Measurements from ENCODE around the gene MXRA8. TPM values are rescaled to one million over a fixed set of nuclear protein-coding genes. Genes with fewer than 3 reads are reported as not detected.

The MXRA8 gene
- total RNA-seq, 2 experiments from 2014 or later: 1.6 to 2.9 TPM

DNA sequence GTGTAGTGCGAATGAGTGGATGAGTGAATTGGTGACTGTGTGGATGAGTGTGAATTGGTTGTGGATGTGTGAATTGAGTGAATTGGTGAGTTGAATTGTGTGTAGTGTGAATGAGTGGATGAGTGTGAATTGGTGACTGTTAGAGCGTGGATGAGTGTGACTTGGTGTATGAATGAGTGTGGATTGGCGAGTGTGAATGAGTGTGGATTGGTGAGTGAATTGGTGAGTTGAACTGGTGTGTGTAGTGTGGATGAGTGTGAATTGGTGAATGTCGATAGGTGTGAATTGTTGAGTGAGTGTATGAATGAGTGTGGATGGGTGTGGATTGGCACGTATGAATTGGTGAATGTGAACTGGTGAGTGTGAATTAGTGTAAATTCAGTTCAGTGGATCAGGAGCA, 9.0 kb upstream of the MXRA8 start:
- no peak overlapping the region for H3K4me3 ChIP-seq (ENCODE audit: low read length)
- H3K27ac ChIP-seq (ENCODE audit: low read depth in 1 of 2, low read length in 2 of 2): no peak overlapping the region
- Mint-ChIP-seq H3K36me3 (ENCODE audit: low read depth) (no peaks in the 10 kb centered on the region), H3K27me3 (no peaks in the 10 kb centered on the region), H3K4me3 (no peak overlapping the region), H3K4me1 (ENCODE audit: low read depth) (peaks cover 24% of the 10 kb centered on the region), H3K9me3 (no peaks in the 10 kb centered on the region), H3K27ac (no peak overlapping the region)
- ChIA-PET CTCF (no interaction called here), POLR2A (no interaction called here)
- no peaks in the 10 kb centered on the region for H3K36me3 ChIP-seq (ENCODE audit: insufficient read depth, low read length)
- TF ChIP-seq, protein P1, sequence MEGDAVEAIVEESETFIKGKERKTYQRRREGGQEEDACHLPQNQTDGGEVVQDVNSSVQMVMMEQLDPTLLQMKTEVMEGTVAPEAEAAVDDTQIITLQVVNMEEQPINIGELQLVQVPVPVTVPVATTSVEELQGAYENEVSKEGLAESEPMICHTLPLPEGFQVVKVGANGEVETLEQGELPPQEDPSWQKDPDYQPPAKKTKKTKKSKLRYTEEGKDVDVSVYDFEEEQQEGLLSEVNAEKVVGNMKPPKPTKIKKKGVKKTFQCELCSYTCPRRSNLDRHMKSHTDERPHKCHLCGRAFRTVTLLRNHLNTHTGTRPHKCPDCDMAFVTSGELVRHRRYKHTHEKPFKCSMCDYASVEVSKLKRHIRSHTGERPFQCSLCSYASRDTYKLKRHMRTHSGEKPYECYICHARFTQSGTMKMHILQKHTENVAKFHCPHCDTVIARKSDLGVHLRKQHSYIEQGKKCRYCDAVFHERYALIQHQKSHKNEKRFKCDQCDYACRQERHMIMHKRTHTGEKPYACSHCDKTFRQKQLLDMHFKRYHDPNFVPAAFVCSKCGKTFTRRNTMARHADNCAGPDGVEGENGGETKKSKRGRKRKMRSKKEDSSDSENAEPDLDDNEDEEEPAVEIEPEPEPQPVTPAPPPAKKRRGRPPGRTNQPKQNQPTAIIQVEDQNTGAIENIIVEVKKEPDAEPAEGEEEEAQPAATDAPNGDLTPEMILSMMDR (IDR thresholded peaks at IDR 0.05): no peak
- peaks cover 0 to 6% of the 10 kb centered on the region in 2 experiments for H3K9me3 ChIP-seq (ENCODE audit: control insufficient read depth in 1 of 2, insufficient read depth in 1 of 2, low read length in 2 of 2)
- ATAC-seq (ENCODE audit: poor library complexity): no peak
- DNase-seq: no peak
- peaks cover 20% of the 10 kb centered on the region for H3K4me1 ChIP-seq (ENCODE audit: insufficient read depth, low read length)
- H3K27me3 ChIP-seq (ENCODE audit: control insufficient read depth in 1 of 2, insufficient read depth in 2 of 2, low read length in 2 of 2): no peaks in the 10 kb centered on the region
- intact Hi-C loops (cut with DNase I, micrococcal nuclease): no loop called here

DNA sequence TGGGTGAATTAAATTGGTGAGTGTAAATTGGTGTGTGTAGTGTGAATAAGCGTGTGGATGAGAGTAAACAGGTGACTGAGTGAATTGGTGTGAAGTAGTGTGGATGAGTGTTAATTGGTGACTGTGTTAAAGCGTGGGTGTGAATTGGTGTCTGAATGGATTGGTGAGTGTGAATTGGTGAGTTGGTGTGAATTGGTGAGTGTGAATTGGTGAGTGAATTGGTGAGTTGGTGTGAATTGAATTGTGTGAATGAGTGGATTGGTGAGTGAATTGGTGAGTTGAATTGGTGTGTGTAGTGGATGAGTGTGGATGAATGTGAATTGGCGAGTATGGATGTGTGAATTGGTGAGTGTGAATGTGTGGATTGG, 8.3 kb upstream of the MXRA8 start:
- Histone ChIP-seq H3K4me3 (ENCODE audit: low read length) (no peak overlapping the region), H3K27ac (ENCODE audit: low read depth in 1 of 2, low read length in 2 of 2) (no peak overlapping the region), H3K27me3 (ENCODE audit: control insufficient read depth in 1 of 2, insufficient read depth in 2 of 2, low read length in 2 of 2) (no peaks in the 10 kb centered on the region), H3K4me1 (ENCODE audit: insufficient read depth, low read length) (peaks cover 13% of the 10 kb centered on the region), H3K36me3 (ENCODE audit: insufficient read depth, low read length) (no peaks in the 10 kb centered on the region), H3K9me3 (ENCODE audit: control insufficient read depth in 1 of 2, insufficient read depth in 1 of 2, low read length in 2 of 2) (peaks cover 0 to 6% of the 10 kb centered on the region in 2 experiments)
- H3K4me3 Mint-ChIP-seq: no peak overlapping the region
- no peaks in the 10 kb centered on the region for H3K27me3 Mint-ChIP-seq
- ATAC-seq (ENCODE audit: poor library complexity) (no peak), DNase-seq (no peak)
- ChIA-PET CTCF (no interaction called here), POLR2A (no interaction called here)
- H3K9me3 Mint-ChIP-seq: no peaks in the 10 kb centered on the region
- H3K36me3 Mint-ChIP-seq (ENCODE audit: low read depth): no peaks in the 10 kb centered on the region
- H3K27ac Mint-ChIP-seq: no peak overlapping the region
- peaks cover 20% of the 10 kb centered on the region for H3K4me1 Mint-ChIP-seq (ENCODE audit: low read depth)
- TF ChIP-seq, protein P1 (IDR thresholded peaks at IDR 0.05): no peak
- intact Hi-C loops (cut with DNase I, micrococcal nuclease): no loop called here

DNA sequence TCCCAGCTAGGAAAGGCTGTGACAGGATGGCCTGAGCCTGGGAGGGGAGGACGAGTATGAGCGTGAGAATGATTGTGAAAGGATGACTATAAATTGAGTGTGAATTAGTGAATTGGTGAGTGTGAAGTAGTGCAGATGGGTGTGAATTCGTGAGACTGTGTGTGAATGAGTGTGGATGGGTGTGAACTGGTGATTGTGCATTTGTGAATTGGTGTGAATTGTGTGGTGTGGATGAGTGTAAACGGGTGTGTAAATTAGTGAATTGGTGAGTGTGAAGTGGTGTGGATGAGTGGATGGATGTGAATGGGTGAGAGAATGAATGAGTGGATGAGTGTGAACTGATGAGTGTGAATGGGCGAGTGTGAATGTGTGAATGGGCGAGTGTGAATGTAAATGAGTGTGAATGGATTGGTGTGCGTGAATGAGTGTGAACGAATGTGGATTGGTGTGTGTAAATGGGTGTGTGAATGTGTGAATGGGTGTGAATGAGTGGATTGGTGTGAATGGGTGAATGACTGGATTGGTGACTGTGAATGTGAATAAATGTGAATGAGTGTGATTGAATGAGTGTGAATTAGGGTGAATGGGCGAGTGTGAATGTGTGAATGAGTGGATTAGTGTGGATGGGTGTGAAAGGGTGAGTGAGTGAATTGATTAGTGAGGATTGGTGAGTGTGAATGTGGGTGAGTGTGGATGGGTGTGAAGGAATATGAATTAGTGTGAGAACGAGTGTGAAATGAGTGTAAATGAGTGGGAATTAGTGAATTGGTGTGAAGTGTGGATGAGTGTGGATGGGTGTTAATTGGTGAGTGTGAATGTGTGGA, 7.7 kb upstream of the MXRA8 start:
- no peak overlapping the region for H3K4me3 ChIP-seq (ENCODE audit: low read length)
- CTCF ChIA-PET: no interaction called here
- H3K36me3 Mint-ChIP-seq (ENCODE audit: low read depth): no peaks in the 10 kb centered on the region
- H3K4me3 Mint-ChIP-seq: no peak overlapping the region
- H3K36me3 ChIP-seq (ENCODE audit: insufficient read depth, low read length): no peaks in the 10 kb centered on the region
- DNase-seq (no peak), ATAC-seq (ENCODE audit: poor library complexity) (no peak)
- peaks cover 14% of the 10 kb centered on the region for H3K4me1 Mint-ChIP-seq (ENCODE audit: low read depth)
- H3K27ac Mint-ChIP-seq: no peak overlapping the region
- H3K9me3 ChIP-seq (ENCODE audit: control insufficient read depth in 1 of 2, insufficient read depth in 1 of 2, low read length in 2 of 2): peaks cover 0 to 6% of the 10 kb centered on the region in 2 experiments
- TF ChIP-seq, protein P1 (IDR thresholded peaks at IDR 0.05): no peak
- intact Hi-C loops (cut with DNase I, micrococcal nuclease): no loop called here
- peaks cover 7% of the 10 kb centered on the region for H3K4me1 ChIP-seq (ENCODE audit: insufficient read depth, low read length)
- no peak overlapping the region for H3K27ac ChIP-seq (ENCODE audit: low read depth in 1 of 2, low read length in 2 of 2)
- H3K9me3 Mint-ChIP-seq: no peaks in the 10 kb centered on the region
- H3K27me3 Mint-ChIP-seq: peaks cover 1% of the 10 kb centered on the region
- no peaks in the 10 kb centered on the region for H3K27me3 ChIP-seq (ENCODE audit: control insufficient read depth in 1 of 2, insufficient read depth in 2 of 2, low read length in 2 of 2)
- POLR2A ChIA-PET: interaction anchor here (0.9 kb wide), 1 partner anchor 12 kb away, joined by 3 read pairs; no protein-coding TSS in a partner anchor
